BLaER1 (cell line): Measurements from ENCODE around the gene DBNL.

ENCODE experiments used
- H3K27ac ChIP-seq: shearing (Covaris generic); formaldehyde crosslinking; 2 replicates; pipeline ENCODE4 v1.8.1; 2022
- H3K27me3 ChIP-seq: shearing (Covaris generic); formaldehyde crosslinking; 2 replicates; pipeline ENCODE4 v1.8.1; 2022
- H3K36me3 ChIP-seq: shearing (Covaris generic); formaldehyde crosslinking; 2 replicates; pipeline ENCODE4 v1.8.1; 2022
- H3K4me1 ChIP-seq: shearing (Covaris generic); formaldehyde crosslinking; 2 replicates; pipeline ENCODE4 v1.8.1; 2022
- H3K4me2 ChIP-seq: shearing (Covaris generic); formaldehyde crosslinking; 2 replicates; pipeline ENCODE4 v1.8.1; 2022
- H3K4me3 ChIP-seq: shearing (Covaris generic); formaldehyde crosslinking; 2 replicates; pipeline ENCODE4 v1.8.1; 2022
- H3K9ac ChIP-seq: shearing (Covaris generic); formaldehyde crosslinking; 2 replicates; pipeline ENCODE4 v1.8.1; 2022
- H3K9me3 ChIP-seq: shearing (Covaris generic); formaldehyde crosslinking; 2 replicates; pipeline ENCODE4 v1.8.1; 2022
- H4K20me1 ChIP-seq: shearing (Covaris generic); formaldehyde crosslinking; 2 replicates; pipeline ENCODE4 v1.8.1; 2022
- Cebpa-rat ChIP-seq: shearing (Covaris generic); IDR thresholded peaks from 2 replicates; pipeline ENCODE4 v1.8.1; 2022

DBNL gene

GRCh38 chr7:44104860-44105771, 60.6 kb downstream of the DBNL start:
- Histone ChIP-seq H3K4me3 (peak overlapping the region; percentile 81), H3K4me2 (peak overlapping the region; percentile 98), H3K4me1 (peaks cover 76% of the 10 kb centered on the region), H3K36me3 (peaks cover 49% of the 10 kb centered on the region), H4K20me1 (peaks cover 55% of the 10 kb centered on the region), H3K27ac (peak overlapping the region; percentile 90), H3K9ac (peak overlapping the region; percentile 89), H3K9me3 (no peaks in the 10 kb centered on the region), H3K27me3 (no peaks in the 10 kb centered on the region)
- TF ChIP-seq Cebpa-rat: no peak

DNA sequence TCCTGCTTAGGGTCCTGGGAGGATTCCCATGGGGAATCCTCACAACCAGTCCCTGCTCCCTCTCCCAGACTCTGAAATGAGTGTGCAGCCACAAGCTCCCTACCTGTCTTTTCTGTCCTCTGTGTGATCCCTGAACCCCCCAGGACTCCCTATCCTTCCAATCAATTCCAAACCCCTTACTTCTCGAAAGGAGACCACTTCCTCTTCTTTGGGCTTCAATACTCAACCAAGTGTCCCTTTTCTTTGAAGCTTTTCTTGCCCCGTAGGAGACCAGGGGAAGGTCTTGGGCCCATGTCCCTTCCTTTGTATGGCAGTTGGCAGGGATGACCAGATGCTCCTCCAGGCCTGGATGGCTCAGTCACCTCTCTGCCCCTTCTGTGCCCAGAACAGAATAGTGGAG, 61.3 kb downstream of the DBNL start:
- peak overlapping the region; percentile 98 for H3K4me2 ChIP-seq

DNA sequence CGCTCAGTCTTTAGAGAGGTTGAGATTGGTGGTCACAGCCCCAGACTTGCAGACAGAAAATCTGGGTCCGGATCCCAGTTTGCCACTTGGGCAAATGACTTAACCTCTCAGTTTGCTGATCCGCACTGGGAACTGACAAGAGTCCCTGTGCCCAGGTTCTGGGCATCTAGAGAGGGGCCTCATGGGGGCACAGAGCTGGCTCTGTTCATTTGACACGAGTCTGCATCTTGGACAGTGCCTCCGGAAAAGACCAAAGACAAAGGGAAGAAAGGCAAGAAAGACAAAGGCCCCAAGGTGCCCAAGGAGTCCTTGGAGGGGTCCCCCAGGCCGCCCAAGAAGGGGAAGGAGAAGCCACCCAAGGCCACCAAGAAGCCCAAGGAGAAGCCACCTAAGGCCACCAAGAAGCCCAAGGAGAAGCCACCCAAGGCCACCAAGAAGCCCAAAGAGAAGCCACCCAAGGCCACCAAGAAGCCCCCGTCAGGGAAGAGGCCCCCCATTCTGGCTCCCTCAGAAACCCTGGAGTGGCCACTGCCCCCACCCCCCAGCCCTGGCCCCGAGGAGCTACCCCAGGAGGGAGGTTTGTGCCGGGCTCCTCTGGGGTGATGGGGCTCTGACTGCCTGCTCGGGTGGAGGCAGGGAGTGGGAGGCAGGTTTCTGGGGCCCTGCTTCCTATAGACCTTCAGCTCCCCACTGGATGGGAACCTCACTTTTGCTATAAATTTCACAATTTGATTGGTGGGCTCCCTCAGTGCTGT, 62.0 kb downstream of the DBNL start:
- peak overlapping the region; percentile 81 for H3K4me3 ChIP-seq
- H3K4me2 ChIP-seq: peak overlapping the region; percentile 98
- H4K20me1 ChIP-seq: peaks cover 69% of the 10 kb centered on the region
- peak overlapping the region; percentile 90 for H3K27ac ChIP-seq
- TF ChIP-seq Cebpa-rat: no peak
- H3K9ac ChIP-seq: peak overlapping the region; percentile 89
- H3K4me1 ChIP-seq: peaks cover 62% of the 10 kb centered on the region
- no peaks in the 10 kb centered on the region for H3K27me3 ChIP-seq
- H3K9me3 ChIP-seq: no peaks in the 10 kb centered on the region
- H3K36me3 ChIP-seq: peaks cover 63% of the 10 kb centered on the region

More for the DNA sequence above, 61.3 kb downstream of the DBNL start:
- peaks cover 56% of the 10 kb centered on the region for H3K36me3 ChIP-seq
- TF ChIP-seq Cebpa-rat: no peak
- no peaks in the 10 kb centered on the region for H3K9me3 ChIP-seq
- peak overlapping the region; percentile 90 for H3K27ac ChIP-seq
- peaks cover 69% of the 10 kb centered on the region for H3K4me1 ChIP-seq
- peak overlapping the region; percentile 81 for H3K4me3 ChIP-seq
- H4K20me1 ChIP-seq: peaks cover 62% of the 10 kb centered on the region
- H3K9ac ChIP-seq: peak overlapping the region; percentile 89
- no peaks in the 10 kb centered on the region for H3K27me3 ChIP-seq

GRCh38 chr7:44107116-44107960, 62.8 kb downstream of the DBNL start:
- H3K4me1 ChIP-seq: peaks cover 54% of the 10 kb centered on the region
- no peaks in the 10 kb centered on the region for H3K9me3 ChIP-seq
- peaks cover 71% of the 10 kb centered on the region for H3K36me3 ChIP-seq
- H3K9ac ChIP-seq: peak overlapping the region; percentile 89
- H3K27ac ChIP-seq: peak overlapping the region; percentile 90
- H3K27me3 ChIP-seq: no peaks in the 10 kb centered on the region
- peaks cover 77% of the 10 kb centered on the region for H4K20me1 ChIP-seq
- TF ChIP-seq Cebpa-rat: no peak
- H3K4me2 ChIP-seq: peak overlapping the region; percentile 98
- peak overlapping the region; percentile 81 for H3K4me3 ChIP-seq

DNA sequence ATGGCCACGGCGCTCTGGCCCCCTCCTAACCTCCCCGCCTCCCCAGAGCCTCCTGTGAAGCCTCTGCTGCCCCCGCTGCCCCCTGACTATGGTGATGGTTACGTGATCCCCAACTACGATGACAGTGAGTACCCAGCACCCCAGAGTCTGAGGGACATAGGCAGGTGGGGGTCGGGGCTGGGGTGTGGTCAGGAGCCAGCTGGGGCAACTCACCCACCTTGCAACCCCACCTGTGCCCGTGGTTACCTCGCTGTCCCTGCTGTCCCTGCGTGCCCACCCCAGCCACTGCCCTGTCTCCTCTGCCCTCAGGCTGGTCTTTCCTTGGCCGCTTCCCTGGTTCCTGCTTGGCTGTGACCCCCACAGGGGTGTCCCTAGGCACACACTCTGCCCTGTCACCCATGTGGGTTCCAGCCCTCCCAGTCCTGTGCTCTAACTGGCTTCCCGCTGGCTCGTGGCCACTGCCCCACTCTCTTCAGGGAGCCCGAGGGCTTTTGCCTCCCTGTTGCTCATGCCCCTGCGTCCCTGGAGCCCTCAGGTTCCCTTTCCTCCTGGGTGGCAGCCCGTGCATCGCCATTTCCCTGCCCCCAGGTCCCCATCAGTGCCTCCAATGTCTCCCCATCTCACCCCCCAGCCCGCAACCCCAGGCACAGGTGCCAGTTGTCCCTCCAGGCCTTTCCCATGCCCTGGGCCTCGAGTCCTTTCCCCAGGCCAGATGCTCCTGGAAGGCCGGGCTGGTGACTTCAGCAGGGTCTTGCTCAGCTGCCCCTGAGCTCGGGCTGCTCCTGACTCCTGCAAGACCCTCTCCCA, 63.7 kb downstream of the DBNL start:
- Histone ChIP-seq H3K9me3 (no peaks in the 10 kb centered on the region), H3K9ac (peak overlapping the region; percentile 89), H3K4me2 (peak overlapping the region; percentile 98; the same call in 1 of the 2 replicates), H3K36me3 (peaks cover 79% of the 10 kb centered on the region), H3K27me3 (no peaks in the 10 kb centered on the region), H3K27ac (peak overlapping the region; percentile 90), H4K20me1 (peaks cover 86% of the 10 kb centered on the region), H3K4me1 (peaks cover 45% of the 10 kb centered on the region), H3K4me3 (peak overlapping the region; percentile 81; the same call in 1 of the 2 replicates)
- TF ChIP-seq Cebpa-rat: no peak

DNA sequence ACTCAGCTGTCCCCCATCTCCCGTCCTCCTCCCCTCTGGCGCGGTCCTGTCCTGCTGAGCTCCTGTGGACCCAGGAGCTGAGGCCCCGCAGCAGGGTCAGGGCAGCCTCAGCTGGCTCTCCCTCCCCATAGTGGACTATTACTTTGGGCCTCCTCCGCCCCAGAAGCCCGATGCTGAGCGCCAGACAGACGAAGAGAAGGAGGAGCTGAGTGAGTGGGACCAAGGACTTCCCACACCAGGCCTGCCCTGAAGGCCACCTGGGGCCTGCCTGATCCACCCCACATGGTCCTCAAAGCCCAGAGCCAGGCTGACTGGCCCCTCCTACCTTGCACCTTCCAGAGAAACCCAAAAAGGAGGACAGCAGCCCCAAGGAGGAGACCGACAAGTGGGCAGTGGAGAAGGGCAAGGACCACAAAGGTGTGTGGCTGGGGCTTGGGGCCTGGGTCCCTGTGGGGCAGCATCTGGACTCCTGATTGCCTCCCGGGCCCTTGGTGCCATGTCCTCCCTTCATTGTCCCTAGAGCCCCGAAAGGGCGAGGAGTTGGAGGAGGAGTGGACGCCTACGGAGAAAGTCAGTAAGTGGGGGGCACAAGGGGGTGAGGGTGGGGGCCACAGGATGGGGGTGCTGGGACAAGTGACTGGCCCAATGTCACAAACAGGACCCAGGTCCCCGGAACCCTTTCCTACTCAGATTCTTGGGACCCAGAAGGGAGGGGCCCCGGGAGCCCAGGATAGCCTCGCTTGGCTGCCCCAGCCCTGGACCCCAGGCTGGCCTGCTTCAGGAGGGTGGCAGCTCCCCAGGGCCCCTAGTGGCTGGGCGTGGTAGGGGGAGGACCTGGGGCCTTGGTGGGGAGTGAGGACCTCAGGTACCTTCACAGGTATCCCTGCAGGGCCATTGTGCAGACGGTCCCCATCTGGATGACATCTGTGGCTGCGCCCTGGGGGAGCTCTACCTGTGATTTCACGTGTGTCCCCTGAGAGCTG, 64.6 kb downstream of the DBNL start:
- peak overlapping the region; percentile 98; the same call in 1 of the 2 replicates for H3K4me2 ChIP-seq
- peaks cover 87% of the 10 kb centered on the region for H3K36me3 ChIP-seq
- H3K4me1 ChIP-seq: peaks cover 38% of the 10 kb centered on the region
- peaks cover 93% of the 10 kb centered on the region for H4K20me1 ChIP-seq
- no peak for TF ChIP-seq Cebpa-rat
- H3K27ac ChIP-seq: peak overlapping the region; percentile 90; the same call in 1 of the 2 replicates
- no peaks in the 10 kb centered on the region for H3K27me3 ChIP-seq
- H3K9ac ChIP-seq: no peak overlapping the region; the same call in 1 of the 2 replicates
- no peaks in the 10 kb centered on the region for H3K9me3 ChIP-seq
- H3K4me3 ChIP-seq: no peak overlapping the region; the same call in 1 of the 2 replicates

- Histone ChIP-seq H3K27me3 (no peaks in the 10 kb centered on the region), H3K4me3 (no peak overlapping the region), H3K9ac (no peak overlapping the region), H3K36me3 (peaks cover 96% of the 10 kb centered on the region), H4K20me1 (peaks cover 99% of the 10 kb centered on the region), H3K4me1 (peaks cover 38% of the 10 kb centered on the region), H3K27ac (no peak overlapping the region), H3K4me2 (no peak overlapping the region), H3K9me3 (no peaks in the 10 kb centered on the region)
- no peak for TF ChIP-seq Cebpa-rat
Measured at GRCh38 chr7:44109991-44110390, 65.5 kb downstream of the DBNL start.
